ENCODE data around the gene ZBTB9.

- no peak for TF ChIP-seq CTCF (IDR thresholded peaks at IDR 0.05; ENCODE audit: low read length)
- no peak for TF ChIP-seq EZH2 (optimal IDR thresholded peaks at IDR 0.05; ENCODE audit: low read depth, low read length)
- TF ChIP-seq EZH2phosphoT487 (IDR thresholded peaks at IDR 0.05; ENCODE audit: low read length): no peak
Measured at GRCh38 chr6:33421344-33421643, 33.1 kb upstream of the ZBTB9 start.
